Astrocyte (in vitro differentiated cells and primary cell): ENCODE data around the gene TLR9. TPM values are rescaled to one million over a fixed set of nuclear protein-coding genes. Genes with fewer than 3 reads are reported as not detected.
A peak's percentile ranks its signal among the peaks of the same experiment; 100 is the strongest.

Experiments used
- DNase-seq: peaks from one replicate; pipeline ENCODE4 v3.0.0-alpha.2; 2010; ENCODE audit warnings: low read depth
- FAIRE-seq: peaks from 2 replicates; lab custom pipeline; 2011; peaks lifted over from hg19 to GRCh38; lab: Jason Lieb, UNC
- H2AFZ ChIP-seq: 2 replicates; pipeline ENCODE4 v1.6.0; 2012; ENCODE audit warnings: low read depth, low read length, inconsistent platforms
- H3K27ac ChIP-seq: 2 replicates; pipeline ENCODE4 v1.5.1; 2011; ENCODE audit warnings: low read depth, low read length, inconsistent platforms
- H3K27me3 ChIP-seq: 2 replicates; pipeline ENCODE4 v1.6.0; 2011; ENCODE audit warnings: low read length, inconsistent platforms; ENCODE audit not compliant: insufficient read depth
- H3K36me3 ChIP-seq: 2 replicates; pipeline ENCODE4 v1.5.1; 2011; ENCODE audit warnings: low read length, inconsistent platforms; ENCODE audit not compliant: insufficient read depth
- H3K4me1 ChIP-seq: 2 replicates; pipeline ENCODE4 v1.5.1; 2011; ENCODE audit warnings: low read length, inconsistent platforms; ENCODE audit not compliant: insufficient read depth
- H3K4me2 ChIP-seq: 2 replicates; pipeline ENCODE4 v1.6.0; 2012; ENCODE audit warnings: low read length, inconsistent platforms
- H3K4me3 ChIP-seq: 2 replicates; pipeline ENCODE4 v1.5.1; 2011; ENCODE audit warnings: low read depth, mild to moderate bottlenecking, low read length, inconsistent platforms; ENCODE audit not compliant: insufficient read depth
- H3K79me2 ChIP-seq: 2 replicates; pipeline ENCODE4 v1.6.0; 2012; ENCODE audit warnings: mild to moderate bottlenecking, low read length, inconsistent platforms; ENCODE audit not compliant: insufficient read depth
- H3K9ac ChIP-seq: 2 replicates; pipeline ENCODE4 v1.6.0; 2012; ENCODE audit warnings: mild to moderate bottlenecking, low read length, inconsistent platforms
- H3K9me3 ChIP-seq: 2 replicates; pipeline ENCODE4 v1.5.1; 2012; ENCODE audit warnings: low read depth, mild to moderate bottlenecking, low read length, inconsistent platforms; ENCODE audit not compliant: insufficient read depth
- H4K20me1 ChIP-seq: 2 replicates; pipeline ENCODE4 v1.6.0; 2012; ENCODE audit warnings: low read length, inconsistent platforms; ENCODE audit not compliant: insufficient read depth
- H3K27ac Mint-ChIP-seq: one replicate; pipeline ENCODE4 v1.8.0; 2021; ENCODE audit warnings: mild to moderate bottlenecking, mixed read lengths; ENCODE audit not compliant: unreplicated experiment
- H3K27me3 Mint-ChIP-seq: one replicate; pipeline ENCODE4 v1.8.0; 2021; ENCODE audit warnings: low read depth, mixed read lengths; ENCODE audit not compliant: unreplicated experiment
- H3K36me3 Mint-ChIP-seq: one replicate; pipeline ENCODE4 v1.8.0; 2021; ENCODE audit warnings: low read depth, mixed read lengths; ENCODE audit not compliant: unreplicated experiment
- H3K4me1 Mint-ChIP-seq: one replicate; pipeline ENCODE4 v1.8.0; 2021; ENCODE audit warnings: low read depth, mixed read lengths; ENCODE audit not compliant: unreplicated experiment
- H3K4me3 Mint-ChIP-seq: one replicate; pipeline ENCODE4 v1.8.0; 2021; ENCODE audit warnings: mild to moderate bottlenecking, moderate library complexity, mixed read lengths; ENCODE audit not compliant: unreplicated experiment
- H3K9me3 Mint-ChIP-seq: one replicate; pipeline ENCODE4 v1.8.0; 2021; ENCODE audit warnings: mild to moderate bottlenecking, mixed read lengths; ENCODE audit not compliant: unreplicated experiment
- EZH2 ChIP-seq: IDR thresholded peaks from 2 replicates; pipeline ENCODE4 v1.6.1; 2012; ENCODE audit warnings: mild to moderate bottlenecking, low read length, inconsistent platforms; ENCODE audit not compliant: insufficient read depth
- total RNA-seq: library from RNA; stranded (reverse); gene quantifications from 2 replicates; pipeline ENCODE4 v1.2.1, GENCODE V29; 2021
- TF ChIP-seq, protein P1 (sequence below): IDR thresholded peaks from 2 replicates; pipeline ENCODE4 v1.5.1; 2011; ENCODE audit warnings: low read depth, mild to moderate bottlenecking, inconsistent platforms, low read length, moderate library complexity; ENCODE audit not compliant: insufficient read depth

Gene TLR9
- total RNA-seq, 1 donor from 2014 or later = 0.25 TPM

DNA sequence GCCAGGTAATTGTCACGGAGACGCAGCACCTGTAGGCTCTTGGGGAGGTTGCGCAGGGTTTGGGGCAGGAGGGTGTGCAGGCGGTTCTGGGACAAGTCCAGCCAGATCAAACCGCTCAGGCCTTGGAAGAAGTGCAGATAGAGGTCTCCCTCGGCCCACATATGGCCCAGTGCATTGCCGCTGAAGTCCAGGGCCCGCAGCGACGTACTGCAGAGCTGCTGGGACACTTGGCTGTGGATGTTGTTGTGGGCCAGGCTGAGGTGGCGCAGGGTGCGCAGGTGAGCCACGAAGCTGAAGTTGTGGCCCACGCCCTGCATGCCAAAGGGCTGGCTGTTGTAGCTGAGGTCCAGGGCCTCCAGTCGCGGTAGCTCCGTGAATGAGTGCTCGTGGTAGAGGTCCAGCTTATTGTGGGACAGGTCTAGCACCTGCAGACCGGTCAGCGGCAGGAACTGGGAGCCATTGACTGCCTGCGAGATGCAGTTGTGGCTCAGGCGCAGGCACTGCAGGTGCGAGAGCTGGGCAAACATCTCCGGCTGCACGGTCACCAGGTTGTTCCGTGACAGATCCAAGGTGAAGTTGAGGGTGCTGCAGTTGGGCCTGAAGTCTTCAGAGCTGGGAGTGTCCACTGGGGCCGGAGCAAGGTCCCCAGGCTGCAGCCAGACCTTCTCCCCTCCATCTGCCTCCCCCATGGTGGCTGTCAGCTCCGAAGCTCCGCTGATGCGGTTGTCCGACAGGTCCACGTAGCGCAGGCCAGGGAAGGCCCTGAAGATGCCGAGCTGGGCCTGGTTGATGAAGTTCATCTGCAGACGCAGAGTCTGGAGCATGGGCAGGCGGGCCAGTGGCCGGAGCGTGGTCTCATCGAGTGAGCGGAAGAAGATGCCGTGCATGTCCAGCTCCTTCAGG lies 2.9 kb downstream of the TLR9 start:
- no peak overlapping the region for H3K27ac ChIP-seq
- FAIRE-seq = no peak

DNA sequence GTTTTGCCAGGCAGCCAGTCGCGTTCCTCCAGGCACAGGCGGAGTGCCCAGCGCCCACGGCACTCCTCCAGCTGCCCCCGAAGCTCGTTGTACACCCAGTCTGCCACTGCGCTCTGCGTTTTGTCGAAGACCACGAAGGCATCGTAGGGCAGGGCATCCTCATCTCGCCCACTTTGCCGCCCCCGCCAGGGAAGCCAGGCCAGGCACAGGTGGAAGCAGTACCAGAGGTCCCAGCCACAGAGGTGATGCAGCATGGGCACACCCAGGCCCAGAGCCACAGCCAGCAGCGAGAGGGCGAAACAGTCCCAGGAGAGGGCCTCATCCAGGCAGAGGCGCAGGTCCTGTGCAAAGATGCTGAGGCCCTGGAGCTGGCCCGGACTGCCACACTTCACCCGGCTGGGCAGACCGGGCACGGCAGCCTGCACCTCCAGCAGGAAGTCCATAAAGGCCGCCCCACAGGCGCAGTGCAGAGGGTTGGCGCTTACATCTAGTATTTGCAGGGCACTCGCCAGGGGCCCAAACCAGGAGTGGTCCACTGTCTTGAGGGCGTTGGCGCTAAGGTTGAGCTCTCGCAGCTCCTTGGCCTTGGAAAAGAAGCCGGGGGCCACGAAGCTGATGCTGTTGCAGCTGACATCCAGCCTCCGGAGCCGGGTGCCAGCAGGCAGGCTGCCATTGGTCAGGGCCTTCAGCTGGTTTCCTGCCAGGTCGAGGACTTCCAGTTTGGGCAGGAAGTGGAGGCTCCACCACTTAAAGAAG lies 3.7 kb downstream of the TLR9 start:
- FAIRE-seq (no peak), DNase-seq (no peak)
- peaks cover 9% of the 10 kb centered on the region for H3K27me3 Mint-ChIP-seq
- Histone ChIP-seq H3K27me3 (no peaks in the 10 kb centered on the region), H4K20me1 (peaks cover 1% of the 10 kb centered on the region), H3K4me2 (no peak overlapping the region), H3K4me1 (peaks cover 17% of the 10 kb centered on the region), H3K9ac (no peak overlapping the region), H3K27ac (no peak overlapping the region), H3K4me3 (no peak overlapping the region), H3K36me3 (no peaks in the 10 kb centered on the region), H3K79me2 (no peaks in the 10 kb centered on the region), H3K9me3 (no peaks in the 10 kb centered on the region), H2AFZ (no peak overlapping the region)
- no peak overlapping the region for H3K27ac Mint-ChIP-seq
- H3K36me3 Mint-ChIP-seq = peaks cover 9% of the 10 kb centered on the region
- peak overlapping the region; percentile 34 for H3K4me3 Mint-ChIP-seq
- peaks cover 8% of the 10 kb centered on the region for H3K4me1 Mint-ChIP-seq
- peaks cover 5% of the 10 kb centered on the region for H3K9me3 Mint-ChIP-seq
- TF ChIP-seq, protein P1, sequence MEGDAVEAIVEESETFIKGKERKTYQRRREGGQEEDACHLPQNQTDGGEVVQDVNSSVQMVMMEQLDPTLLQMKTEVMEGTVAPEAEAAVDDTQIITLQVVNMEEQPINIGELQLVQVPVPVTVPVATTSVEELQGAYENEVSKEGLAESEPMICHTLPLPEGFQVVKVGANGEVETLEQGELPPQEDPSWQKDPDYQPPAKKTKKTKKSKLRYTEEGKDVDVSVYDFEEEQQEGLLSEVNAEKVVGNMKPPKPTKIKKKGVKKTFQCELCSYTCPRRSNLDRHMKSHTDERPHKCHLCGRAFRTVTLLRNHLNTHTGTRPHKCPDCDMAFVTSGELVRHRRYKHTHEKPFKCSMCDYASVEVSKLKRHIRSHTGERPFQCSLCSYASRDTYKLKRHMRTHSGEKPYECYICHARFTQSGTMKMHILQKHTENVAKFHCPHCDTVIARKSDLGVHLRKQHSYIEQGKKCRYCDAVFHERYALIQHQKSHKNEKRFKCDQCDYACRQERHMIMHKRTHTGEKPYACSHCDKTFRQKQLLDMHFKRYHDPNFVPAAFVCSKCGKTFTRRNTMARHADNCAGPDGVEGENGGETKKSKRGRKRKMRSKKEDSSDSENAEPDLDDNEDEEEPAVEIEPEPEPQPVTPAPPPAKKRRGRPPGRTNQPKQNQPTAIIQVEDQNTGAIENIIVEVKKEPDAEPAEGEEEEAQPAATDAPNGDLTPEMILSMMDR = no peak

More for the DNA sequence above, 2.9 kb downstream of the TLR9 start:
- Histone ChIP-seq H3K9ac (no peak overlapping the region), H3K4me3 (no peak overlapping the region), H3K79me2 (no peaks in the 10 kb centered on the region), H3K36me3 (no peaks in the 10 kb centered on the region), H3K4me1 (peaks cover 9% of the 10 kb centered on the region), H4K20me1 (peaks cover 2% of the 10 kb centered on the region), H2AFZ (no peak overlapping the region), H3K4me2 (no peak overlapping the region), H3K27me3 (no peaks in the 10 kb centered on the region), H3K9me3 (no peaks in the 10 kb centered on the region)
- Mint-ChIP-seq H3K4me3 (no peak overlapping the region), H3K9me3 (peaks cover 6% of the 10 kb centered on the region), H3K27ac (peak overlapping the region; percentile 34), H3K27me3 (peaks cover 9% of the 10 kb centered on the region), H3K4me1 (no peaks in the 10 kb centered on the region), H3K36me3 (peaks cover 7% of the 10 kb centered on the region)
- no peak for DNase-seq
- TF ChIP-seq EZH2 = no peak
- TF ChIP-seq, protein P1 = no peak
